Occipital lobe (tissue), 2 donors: Measurements from ENCODE around the gene EIF2A. TPM values are rescaled to one million over a fixed set of nuclear protein-coding genes. Genes with fewer than 3 reads are reported as not detected.
"Not testable (repeated sequence)": the region's sequence is repeated elsewhere in the genome, so short reads cannot be mapped to it uniquely, and the experiment has no call there.

Source experiments
- DNase-seq: peaks from one replicate; lab custom pipeline; 2025; lab: John Stamatoyannopoulos, UW
- total RNA-seq: library from RNA; depleted of rRNA; stranded (reverse); fragments of >200 nt; gene quantifications from one replicate; pipeline ENCODE4 v1.2.3, GENCODE V29; 2014

EIF2A gene
- total RNA-seq: 268 TPM

DNA sequence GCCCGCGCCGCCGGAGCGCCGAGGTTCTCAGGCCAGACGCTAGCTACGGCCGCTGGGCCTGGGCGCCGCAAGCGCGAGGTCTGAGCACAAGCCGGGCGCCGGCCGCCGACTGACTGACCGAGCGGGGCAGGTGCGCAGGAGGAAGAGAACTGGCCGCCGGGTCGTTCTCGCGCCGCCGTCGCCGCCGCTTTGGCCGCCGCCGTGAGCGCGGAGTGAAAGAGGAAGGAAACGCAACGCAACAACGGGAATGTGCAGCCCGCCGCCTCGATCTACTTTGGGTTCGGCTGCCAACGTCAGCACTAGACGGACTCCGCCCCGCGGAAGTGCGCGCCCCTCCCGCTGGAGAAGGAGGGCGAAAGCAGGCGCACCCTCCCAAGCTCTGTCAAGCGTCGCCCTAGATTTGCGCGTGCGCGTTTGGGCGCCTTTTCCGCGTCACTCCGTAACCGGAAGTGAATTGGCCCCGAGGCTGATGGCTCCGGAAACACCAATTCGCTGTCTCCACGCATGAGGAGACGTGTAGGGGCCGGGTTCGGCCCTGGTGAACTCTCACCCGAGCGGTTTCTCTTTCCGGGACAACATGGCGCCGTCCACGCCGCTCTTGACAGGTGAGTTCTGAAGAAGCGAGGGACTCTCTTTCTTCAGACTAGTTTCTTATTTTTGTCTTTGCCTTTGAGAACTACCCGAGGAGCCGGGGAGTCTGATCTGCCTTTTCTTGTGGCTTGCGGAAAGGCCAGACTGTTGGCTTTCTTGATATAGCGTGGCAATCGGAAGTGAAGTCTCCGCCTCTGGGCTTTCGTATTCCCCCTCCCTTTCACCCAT, at the start of gene EIF2A, which contains the start of gene SERP1:
Gene EIF2A (plus strand): TSS at position 562 of the 819 bp plus-strand sequence. CDS start 16 bp downstream, at position 578.
Gene SERP1 (minus strand): TSS at position 271 of the 819 bp plus-strand sequence. CDS start 361 bp downstream, outside the sequence.
- DNase-seq: peak; percentile 98

DNA sequence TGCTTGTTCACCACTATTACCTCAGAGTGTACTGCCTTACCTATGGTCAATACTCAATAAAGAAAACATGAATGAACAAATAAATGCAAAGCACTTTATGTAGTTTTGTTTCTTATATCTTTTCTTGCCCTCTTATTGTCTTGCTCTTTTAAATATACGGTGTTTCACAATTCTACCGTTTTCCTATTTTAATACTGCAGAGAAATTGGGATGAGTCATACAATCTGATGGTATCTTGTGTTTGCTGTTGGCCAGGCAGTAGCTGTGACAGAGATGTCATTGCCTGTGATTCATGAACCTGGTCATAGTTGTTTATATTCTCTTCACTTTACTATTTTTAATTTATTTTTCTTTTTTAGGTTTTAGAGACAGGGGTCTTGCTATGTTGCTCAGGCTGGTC, 48.6 kb upstream of the EIF2A start:
- no peak for DNase-seq

DNA sequence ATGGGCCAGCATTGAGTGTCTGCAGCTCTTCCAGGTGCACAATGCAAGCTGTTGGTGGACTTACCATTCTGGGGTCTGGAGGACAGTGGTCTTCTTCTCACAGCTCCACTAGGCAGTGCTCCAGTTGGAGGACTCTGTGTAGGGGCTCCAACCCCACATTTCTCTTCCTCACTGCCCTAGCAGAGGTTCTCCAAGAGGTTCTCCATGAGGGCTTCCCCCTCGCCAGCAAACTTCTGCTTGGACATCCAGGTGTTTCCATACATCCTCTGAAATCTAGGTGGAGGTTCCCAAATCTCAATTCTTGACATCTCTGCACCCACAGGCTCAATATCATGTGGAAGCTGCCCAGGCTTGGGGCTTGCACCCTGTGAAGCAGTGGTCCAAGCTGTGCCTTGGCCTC, 45.6 kb upstream of the EIF2A start:
- not testable (repeated sequence) for DNase-seq

DNA sequence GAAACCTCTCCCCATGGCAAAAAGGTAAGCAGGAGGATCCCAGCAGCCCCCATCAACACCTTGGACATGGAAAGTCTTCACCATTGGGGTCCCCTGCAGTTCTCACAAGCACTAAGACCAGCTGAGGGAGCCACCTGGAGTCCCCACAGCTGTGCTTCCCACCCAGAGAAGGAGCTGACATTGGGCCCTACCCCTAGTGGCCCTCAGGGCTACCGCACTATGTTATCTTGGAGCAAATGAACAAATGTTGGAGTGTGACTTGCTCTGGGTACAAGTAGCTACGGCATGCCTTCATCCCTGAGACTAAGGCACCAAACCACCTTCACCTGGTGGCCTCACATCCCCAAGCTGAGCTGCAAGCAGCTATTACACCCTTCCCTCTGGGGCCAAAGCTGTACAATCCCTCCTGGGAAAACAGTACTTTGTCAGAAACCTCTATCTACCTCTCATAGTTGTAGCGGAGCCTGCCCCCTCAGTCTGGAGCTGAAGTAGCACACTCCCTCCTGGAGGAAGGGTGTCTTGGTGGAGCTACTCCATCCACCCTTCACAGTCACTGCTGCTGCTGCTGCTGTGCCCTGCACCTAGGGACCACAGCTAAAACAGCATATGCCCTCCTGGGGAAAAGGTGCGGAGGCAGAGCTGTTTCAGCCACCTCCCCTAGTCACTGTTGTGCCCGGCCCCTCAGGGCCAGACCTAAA, 43.0 kb upstream of the EIF2A start:
- DNase-seq: no peak

DNA sequence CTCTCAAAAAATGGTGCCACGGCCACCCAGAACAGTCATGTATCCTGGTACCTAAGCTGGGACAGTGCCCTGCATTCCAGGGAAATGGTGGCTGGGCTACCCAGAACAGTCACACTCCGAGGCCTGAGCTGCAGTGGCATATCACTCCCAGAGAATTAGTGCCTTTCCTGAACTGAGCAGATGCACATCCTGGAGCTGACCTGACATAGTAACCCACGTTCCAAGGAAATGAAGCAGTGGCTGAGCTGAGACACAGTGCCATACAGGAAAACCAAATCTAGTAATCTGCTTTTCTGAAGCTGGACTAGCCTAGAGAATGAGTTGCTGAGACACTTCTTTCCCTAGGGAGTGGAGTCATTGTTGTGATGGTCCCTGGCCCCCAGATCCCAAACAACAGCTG, 42.1 kb upstream of the EIF2A start:
- DNase-seq: no peak

DNA sequence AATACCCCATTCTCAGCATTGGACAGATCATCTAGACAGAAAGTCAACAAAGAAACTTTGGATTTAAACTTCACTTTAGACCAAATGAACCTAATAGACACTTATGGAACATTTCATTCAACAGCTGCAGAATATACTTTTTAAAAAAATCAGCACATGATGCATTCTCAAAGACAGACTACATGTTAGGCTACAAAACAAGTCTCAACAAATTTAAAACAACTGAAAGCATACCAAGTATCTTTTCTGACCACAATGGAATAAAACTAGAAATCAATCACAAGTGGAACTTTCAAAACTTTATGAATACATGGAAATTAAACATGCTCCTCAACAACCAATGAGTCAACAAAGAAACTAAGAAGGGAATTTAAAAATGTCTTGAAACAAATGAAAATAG, 38.2 kb upstream of the EIF2A start:
- DNase-seq: no peak

DNA sequence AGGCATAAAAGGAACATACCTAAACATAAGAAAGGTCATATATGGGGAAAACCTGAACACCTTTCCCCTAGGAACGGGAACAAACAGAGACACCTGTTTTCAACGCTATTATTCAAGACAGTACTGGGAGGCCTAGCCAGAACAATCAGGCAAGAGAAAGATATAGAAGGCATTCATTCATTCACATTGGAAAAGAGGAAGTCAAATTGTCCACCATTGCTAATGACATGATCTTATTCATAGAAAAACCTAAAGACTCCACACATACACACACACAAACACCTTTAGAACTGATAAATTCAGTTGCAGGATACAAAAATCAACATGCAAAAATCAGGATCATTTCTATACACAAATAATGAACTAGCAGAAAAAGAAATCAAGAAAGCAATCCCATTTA, 36.8 kb upstream of the EIF2A start:
- DNase-seq: no peak

DNA sequence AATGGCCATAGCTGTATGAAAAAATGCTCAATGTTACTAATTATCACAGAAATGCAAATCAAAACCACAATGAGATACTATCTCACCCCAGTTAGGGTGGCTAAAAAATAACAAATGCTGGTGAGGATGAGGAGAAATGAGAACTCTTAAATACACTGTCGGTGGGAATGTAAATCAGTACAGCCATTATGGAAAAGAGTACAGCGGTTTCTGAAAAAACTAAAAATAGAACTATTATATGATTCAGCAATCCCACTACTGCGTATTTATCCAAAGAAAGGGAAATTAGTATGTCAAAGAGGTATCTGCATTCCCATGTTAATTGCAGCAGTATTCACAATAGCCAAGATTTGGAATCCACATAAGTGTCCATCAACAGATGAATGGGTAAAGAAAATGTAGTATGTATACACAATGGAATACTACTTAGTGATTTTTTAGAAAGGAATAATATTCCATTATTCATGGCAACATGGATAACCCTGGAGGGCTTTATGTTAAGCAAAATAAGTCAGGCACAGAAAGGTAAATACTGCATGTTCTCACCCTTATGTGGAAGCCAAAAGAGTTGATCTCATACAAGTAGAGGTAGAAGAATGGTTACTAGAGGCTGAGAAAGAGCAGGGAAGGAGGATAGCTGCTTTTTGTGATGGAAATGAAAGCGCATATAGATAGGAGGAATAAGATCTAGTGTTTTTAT, 35.3 kb upstream of the EIF2A start:
- DNase-seq: no peak

DNA sequence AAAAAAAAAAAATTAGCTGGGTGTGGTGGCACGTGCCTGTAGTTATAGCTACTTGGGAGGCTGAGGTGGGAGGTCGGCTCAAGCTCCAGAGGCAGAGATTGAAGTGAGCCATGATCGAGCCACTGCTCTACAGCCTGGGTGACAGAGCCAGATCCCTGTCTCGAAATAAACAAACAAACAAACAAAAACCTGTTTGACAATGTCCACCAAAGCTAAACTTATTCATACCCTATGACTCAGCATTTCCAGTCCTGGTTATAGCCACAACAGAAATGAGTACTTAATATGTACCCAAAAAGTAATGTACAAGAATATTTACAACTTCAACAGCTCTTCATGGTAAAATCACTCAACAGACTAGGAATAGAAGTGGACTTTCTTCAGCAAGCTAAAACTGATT, 31.4 kb upstream of the EIF2A start:
- no peak for DNase-seq

DNA sequence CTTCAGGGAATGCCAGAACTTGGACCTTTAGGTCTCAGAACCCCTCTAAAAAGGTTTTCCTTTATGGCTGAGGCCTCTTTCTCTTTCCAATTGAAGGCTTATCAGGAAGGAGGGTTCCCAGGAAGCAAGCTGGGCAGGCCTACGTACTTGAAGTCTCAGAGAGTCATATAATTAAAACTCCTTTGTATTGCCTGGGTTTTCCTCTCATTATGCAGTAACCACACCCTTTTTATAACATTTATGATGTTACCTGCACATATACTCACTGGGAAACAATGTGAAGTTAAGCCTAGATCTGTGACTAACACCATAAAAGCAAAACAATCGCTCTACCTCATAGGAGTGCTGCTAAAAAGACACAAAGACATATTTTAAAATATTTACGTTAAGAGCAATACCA, 27.6 kb upstream of the EIF2A start:
- no peak for DNase-seq

DNA sequence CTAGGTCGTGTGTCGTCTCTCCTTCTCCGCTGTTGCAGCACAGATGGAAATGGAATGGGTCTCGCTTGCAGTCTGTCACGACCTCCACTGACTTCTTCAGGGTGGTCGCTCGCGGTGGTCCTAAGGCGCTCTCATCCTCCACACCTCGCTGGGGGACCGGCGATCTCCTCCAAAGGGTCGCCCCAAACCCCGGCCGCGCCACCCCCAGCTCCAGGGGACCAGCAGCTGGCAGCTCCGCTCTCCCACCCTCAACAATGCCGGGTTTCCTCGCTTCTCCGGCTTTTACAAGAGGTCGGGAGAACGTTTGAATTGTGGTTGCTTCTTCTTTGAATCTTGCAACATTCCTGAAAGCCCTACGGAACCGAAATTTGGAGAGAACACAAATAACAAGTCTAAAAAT, 26.2 kb upstream of the EIF2A start:
- DNase-seq: no peak

DNA sequence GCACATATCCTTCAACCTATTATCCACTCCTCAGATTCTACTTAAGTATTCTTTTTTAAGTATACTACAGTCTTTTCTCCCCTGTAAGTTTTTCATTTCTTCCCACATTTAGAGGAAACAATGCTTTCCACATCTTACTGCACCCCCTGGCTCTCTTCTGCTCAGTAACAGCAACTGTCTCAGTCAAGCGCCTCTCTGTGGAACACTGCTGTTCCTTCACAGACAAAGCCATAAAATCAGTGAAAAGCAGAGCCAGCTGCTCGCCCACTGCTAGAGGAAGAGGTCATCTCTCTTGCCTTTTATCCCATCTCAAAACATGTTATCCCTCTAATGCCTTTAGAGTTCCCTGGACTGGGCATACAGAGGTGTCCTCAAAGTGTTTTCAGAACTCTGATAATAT, 25.1 kb upstream of the EIF2A start:
- no peak for DNase-seq

DNA sequence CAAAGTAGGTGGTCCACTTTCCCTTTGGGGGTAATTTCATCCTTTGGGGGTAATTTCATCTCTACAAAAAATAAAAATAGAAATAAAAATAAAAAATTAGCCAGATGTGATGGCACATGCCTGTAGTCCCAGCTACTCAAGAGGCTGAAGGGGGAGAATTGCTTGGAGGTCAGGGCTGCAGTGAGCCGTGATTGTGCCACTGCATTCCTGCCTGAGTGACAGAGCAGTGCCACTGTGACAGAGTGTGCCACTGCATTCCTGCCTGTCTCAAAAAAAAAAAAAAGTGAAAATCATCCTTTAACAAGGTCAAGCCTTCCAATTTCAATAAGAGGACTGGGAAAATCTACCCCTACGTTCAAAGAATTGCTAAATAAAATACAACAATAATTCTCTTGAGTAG, 23.0 kb upstream of the EIF2A start:
- no peak for DNase-seq

DNA sequence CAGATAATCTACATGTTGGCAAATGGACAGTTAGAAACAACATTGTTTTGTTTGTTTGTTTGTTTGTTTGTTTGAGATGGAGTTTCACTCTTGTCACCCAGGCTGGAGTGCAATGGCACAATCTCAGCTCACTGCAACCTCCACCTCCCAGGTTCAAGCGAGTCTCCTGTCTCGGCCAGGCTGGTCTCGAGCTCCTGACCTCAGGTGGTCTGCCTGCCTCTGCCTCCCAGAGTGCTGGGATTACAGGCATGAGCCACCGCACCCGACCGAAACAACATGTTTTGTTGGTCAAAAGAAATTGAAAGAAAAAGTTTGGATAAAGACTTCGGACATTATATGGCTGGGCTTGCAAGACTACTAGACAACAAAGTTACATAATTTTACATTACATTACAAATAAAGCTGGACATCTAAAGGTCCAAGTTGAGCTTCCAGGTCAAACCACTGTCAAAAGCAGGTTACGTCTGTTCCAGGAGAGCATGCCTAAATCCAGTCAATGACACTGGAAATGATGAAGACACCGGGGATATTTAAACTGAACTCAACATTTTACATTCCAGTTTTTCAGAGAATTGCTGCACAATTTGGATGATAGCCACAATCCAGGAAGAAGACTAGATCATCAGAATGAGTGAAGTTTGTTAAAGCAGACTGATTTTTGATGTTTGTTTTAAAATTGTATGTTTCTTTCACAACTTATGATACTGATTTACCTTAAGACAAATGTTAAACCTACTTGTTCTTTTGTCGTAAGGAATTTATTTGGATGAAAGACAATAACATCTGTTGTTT, 18.9 kb upstream of the EIF2A start:
- no peak for DNase-seq

DNA sequence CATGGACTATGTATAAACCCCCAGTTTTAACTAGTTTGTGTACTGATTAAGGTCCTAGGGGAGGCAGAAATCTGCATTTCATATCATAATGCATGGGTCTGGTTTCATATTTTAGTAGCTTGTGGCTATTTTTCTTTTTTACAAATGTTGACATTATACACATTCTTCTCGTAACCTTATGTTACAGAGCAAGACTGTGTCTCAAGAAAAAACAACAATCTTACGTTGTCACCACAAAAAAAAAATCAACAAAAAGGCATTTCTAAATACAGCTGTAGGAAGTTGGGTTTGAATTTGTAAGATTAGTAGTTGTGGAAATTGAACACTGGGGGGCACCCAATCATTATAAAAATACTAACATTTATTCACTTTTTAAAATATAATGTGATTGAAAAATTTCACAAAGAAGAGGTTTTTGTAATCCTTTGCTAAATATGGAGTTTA, 18.2 kb upstream of the EIF2A start:
- DNase-seq: no peak

DNA sequence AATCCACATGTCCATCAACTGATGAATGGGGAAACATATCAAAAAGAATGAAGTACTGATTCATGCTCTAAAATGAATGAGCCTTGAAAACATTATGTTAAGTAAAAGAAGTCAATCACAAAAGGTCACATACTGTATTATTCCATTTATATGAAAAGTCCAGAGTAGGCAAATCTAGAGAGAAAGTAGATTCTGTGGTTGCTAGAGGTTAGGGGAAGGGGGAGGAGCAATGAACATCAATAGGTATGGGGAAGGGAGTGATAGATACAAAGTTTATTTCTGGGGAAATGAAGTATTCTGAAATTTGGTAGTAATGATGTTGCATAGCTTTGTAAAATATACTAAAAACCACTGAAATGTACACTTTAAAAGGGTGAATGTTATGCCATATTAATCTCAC, 14.8 kb upstream of the EIF2A start:
- DNase-seq: no peak

DNA sequence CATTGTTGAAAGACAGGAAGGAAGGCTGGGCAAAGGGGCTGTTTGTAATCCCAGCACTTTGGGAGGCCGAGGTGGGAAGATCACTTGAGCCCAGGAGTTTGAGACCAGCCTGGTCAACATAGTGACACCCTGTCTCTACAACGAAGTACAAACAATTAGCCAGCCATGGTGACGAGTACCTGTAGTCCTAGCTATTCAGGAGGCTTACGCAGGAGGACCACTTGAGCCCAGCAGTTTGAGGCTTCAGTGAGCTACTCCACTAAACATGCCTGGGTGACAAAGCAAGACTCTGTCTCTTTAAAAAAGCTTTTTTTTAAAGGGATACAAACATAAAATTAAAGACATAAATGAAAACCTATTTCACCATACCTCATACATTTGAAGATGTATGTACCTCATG, 11.4 kb upstream of the EIF2A start:
- no peak for DNase-seq

DNA sequence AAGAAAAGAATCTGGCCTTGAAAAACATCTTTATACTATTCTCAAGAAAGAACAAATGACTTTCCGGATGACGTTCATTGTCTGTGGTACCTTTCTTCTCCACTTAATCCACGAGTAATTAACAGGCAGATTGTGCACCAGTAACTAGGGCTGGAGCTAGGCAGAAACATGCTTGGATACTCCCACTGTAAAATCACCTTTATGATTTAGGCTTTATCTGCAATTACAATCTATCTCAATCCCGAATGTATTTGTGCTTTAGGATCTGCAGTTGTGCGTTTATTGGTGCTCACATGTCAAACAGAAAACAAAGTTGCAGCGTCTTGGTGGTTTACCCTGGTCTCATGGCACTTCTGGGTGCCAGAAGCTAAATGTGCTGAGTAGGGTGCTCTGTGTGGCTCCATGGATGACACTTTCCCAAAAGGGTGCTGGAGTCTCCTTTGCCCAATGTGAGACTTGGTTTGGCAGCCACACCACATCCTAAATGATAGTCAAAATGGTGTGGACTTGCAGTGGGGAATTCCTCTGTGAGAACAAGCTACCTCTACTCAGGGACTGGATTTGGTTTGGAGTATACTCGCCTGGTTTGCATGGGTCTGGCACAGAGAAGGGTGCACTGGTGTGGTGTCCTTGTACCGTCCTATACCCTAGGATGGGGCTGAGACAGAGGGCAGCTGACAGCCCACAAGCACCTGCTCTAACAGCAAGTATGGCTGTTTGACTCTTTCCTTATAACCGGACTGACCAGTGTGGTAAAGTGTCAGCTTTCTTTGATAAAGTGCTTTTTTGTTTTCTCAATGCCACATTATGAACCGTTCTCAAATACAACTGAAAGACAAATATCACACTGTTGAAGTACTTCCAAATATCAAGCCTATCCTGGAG, 8.0 kb upstream of the EIF2A start:
- no peak for DNase-seq

DNA sequence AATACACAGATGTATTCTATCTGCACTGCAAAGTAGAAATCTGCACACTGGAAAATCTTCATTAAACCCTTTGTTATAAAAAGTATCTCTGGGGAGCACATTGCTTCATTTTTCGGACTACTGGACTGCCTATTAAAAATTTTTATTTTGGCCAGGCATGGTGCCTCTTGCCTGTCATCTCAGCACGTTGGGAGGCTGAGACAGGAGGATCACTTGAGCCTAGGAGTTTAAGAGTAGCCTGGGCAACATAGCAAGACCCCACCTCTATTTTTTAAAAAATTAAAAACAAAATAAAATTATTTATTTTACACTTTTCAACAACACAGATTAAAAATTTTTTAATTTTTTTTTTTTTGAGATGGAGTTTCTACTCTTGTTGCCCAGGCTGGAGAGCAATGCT, 6.3 kb upstream of the EIF2A start:
- no peak for DNase-seq

DNA sequence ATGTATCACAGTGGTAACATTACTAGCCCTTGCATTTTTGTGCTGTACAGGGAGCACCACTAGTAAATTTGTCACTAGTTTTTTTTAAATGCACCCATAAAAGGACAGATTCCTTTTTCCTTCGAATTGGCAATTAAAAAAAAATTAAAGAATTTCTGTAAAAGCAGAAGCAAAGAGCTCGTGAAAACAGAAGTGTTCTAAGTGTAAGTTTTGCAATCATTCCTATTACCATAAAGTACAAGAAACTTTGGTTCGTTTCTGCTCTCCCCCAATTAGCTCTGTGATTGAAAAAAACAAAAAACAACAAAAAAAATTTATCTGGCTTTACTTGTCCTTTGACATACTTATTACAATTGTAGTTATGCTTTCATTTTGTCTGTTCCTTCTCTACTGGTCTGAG, 5.6 kb upstream of the EIF2A start:
- DNase-seq: no peak
